SJSA1 (cell line): ENCODE measurements around the gene SLC22A3. TPM values are rescaled to one million over a fixed set of nuclear protein-coding genes. Genes with fewer than 3 reads are reported as not detected.
"Not testable (repeated sequence)": the region's sequence is repeated elsewhere in the genome, so short reads cannot be mapped to it uniquely, and the experiment has no call there.

ENCODE experiments used
- DNase-seq, 2 experiments: peaks; one replicate each; pipeline ENCODE4 v3.0.0-alpha.2; 2015 to 2020; ENCODE audit warnings: low spot score in 2 of 2, low read depth in 1 of 2
- H3K27ac ChIP-seq: fragments of 250-450 bp; sonication (Bioruptor Pico); 2 replicates; pipeline ENCODE4 v1.5.1; 2020; ENCODE audit warnings: mild to moderate bottlenecking, moderate library complexity
- H3K27me3 ChIP-seq: fragments of 250-450 bp; sonication (Bioruptor Pico); replicated peaks from 2 replicates; pipeline ENCODE4 v1.5.1; 2020; ENCODE audit warnings: mild to moderate bottlenecking, moderate library complexity
- H3K36me3 ChIP-seq: fragments of 250-450 bp; sonication (Bioruptor Pico); 2 replicates; pipeline ENCODE4 v1.5.1; 2020; ENCODE audit warnings: mild to moderate bottlenecking
- H3K4me1 ChIP-seq: fragments of 250-450 bp; sonication (Bioruptor Pico); replicated peaks from 2 replicates; pipeline ENCODE4 v1.6.1; 2021; ENCODE audit warnings: mild to moderate bottlenecking
- H3K4me3 ChIP-seq: fragments of 250-450 bp; sonication (Bioruptor Pico); 2 replicates; pipeline ENCODE4 v1.5.1; 2020; ENCODE audit warnings: mild to moderate bottlenecking
- H3K9me3 ChIP-seq: fragments of 250-450 bp; sonication (Bioruptor Pico); replicated peaks from 2 replicates; pipeline ENCODE4 v1.5.1; 2020; ENCODE audit warnings: mild to moderate bottlenecking
- total RNA-seq: library from RNA; depleted of rRNA; stranded (reverse); fragments of >200 nt; shearing (Covaris generic); gene quantifications from 2 replicates; pipeline ENCODE4 v1.2.3, GENCODE V29; 2014; rRNA removed

Gene SLC22A3, protein sequence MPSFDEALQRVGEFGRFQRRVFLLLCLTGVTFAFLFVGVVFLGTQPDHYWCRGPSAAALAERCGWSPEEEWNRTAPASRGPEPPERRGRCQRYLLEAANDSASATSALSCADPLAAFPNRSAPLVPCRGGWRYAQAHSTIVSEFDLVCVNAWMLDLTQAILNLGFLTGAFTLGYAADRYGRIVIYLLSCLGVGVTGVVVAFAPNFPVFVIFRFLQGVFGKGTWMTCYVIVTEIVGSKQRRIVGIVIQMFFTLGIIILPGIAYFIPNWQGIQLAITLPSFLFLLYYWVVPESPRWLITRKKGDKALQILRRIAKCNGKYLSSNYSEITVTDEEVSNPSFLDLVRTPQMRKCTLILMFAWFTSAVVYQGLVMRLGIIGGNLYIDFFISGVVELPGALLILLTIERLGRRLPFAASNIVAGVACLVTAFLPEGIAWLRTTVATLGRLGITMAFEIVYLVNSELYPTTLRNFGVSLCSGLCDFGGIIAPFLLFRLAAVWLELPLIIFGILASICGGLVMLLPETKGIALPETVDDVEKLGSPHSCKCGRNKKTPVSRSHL
- not detected in 2 replicates for total RNA-seq

DNA sequence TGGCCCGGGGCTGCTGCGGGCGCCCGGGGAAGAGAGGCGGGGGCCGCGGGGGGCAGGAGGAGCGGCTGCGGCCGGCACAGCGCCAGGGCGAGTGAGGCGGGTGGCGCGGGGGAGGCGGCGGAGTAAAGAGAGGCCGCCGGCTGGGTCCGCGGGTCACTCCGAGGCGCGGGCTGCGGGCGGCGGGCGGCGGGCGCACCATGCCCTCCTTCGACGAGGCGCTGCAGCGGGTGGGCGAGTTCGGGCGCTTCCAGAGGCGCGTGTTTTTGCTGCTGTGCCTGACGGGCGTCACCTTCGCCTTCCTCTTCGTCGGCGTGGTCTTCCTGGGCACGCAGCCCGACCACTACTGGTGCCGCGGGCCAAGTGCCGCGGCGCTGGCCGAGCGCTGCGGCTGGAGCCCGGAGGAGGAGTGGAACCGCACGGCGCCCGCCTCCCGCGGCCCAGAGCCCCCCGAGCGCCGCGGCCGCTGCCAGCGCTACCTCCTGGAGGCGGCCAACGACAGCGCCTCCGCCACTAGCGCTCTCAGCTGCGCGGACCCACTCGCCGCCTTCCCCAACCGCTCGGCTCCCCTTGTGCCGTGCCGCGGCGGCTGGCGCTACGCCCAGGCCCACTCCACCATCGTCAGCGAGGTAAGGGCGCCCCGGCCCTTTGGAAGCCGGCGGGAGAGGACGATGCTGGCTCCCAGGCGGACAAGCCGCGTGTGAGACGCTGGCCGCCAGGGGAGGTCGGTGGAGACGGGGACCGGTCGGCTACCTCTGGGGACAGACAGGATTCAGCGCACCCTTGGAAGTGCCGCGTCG, at the start of gene SLC22A3:
SLC22A3 (plus strand) TSS at position 156 of the 797 bp plus-strand sequence; CDS start at position 198, 42 bp downstream.
- Histone ChIP-seq H3K4me1 (no peaks in the 10 kb centered on the region), H3K36me3 (no peaks in the 10 kb centered on the region), H3K4me3 (no peak within 1 kb of the TSS), H3K9me3 (peaks cover 5% of the 10 kb centered on the region), H3K27me3 (no peaks in the 10 kb centered on the region), H3K27ac (no peak within 1 kb of the TSS)
- no peak for DNase-seq

DNA sequence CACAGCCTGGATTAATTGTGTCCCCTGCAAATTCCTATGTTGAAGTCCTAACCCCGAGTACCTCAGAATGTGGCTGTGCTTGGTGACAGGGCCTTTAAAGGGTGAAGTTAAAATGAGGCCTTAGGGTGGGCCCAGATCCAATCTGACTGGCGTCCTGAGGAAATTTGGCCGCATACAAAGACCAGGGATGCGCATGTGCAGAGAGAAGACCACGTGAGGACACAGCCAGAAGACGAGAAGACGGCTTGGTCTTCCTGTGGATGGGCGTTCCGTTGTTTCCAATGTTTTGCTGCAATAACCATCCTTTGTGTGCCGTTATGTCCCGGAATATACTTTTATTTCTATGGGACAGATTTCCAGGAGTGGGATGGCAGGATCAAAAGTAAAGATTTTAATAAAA, 48.6 kb upstream of the SLC22A3 start:
- H3K9me3 ChIP-seq: peaks cover 8% of the 10 kb centered on the region
- no peaks in the 10 kb centered on the region for H3K27me3 ChIP-seq
- H3K4me1 ChIP-seq: no peaks in the 10 kb centered on the region
- H3K27ac ChIP-seq: no peak overlapping the region
- no peak for DNase-seq
- no peak overlapping the region for H3K4me3 ChIP-seq
- H3K36me3 ChIP-seq: no peaks in the 10 kb centered on the region

DNA sequence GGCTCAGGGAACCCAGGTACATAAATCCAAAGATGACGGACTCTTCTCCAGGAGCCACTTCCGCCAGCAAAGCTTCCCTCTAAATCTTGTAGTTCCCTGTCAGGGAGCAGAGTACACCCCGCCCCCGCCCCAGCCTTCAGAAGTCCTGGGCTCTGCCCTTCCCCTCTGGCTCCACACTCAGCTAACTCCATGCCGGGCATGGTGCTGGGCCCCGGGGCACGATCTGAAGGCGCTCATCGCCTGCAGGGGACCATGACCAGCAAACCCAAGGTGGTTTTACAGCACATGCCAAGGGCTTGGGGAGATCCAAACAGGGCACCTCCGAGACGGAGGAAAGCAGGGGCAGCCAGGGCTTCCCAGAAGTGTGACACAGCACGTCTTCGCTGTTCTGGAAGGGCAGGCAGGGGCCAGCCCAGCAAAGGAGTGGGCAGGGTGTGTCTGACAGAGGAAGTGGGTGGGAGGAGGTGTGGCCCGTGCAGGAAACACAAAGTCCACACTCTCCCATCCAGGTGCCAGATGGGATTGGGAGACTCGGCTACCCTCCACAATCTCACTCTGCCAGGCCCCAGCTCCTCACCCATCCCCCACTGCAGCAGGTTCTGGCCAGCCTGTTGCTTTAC, 48.0 kb upstream of the SLC22A3 start:
- no peaks in the 10 kb centered on the region for H3K4me1 ChIP-seq
- peaks cover 9% of the 10 kb centered on the region for H3K9me3 ChIP-seq
- no peaks in the 10 kb centered on the region for H3K27me3 ChIP-seq
- H3K36me3 ChIP-seq: no peaks in the 10 kb centered on the region
- no peak for DNase-seq
- H3K27ac ChIP-seq: no peak overlapping the region
- H3K4me3 ChIP-seq: no peak overlapping the region

DNA sequence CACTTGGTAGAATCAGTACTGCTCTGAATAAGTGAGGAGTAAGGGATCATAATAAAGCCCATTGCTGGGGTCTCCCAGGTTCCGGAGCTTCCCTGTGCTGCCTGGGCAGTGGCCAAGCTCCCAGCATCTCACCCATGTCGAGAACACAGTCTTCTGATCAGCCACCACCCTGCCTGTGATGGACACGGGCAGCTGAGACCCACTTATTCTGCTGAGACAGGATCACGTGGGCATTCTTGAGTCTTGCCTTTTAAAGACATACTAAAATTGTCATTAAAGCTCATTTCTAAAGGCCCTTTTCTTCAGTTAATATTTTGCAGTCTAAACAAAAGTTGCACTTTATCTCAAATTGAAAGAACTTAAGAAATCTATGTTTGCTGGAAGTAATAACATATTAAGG, 46.8 kb upstream of the SLC22A3 start:
- peaks cover 9% of the 10 kb centered on the region for H3K9me3 ChIP-seq
- no peaks in the 10 kb centered on the region for H3K36me3 ChIP-seq
- no peak overlapping the region for H3K4me3 ChIP-seq
- no peaks in the 10 kb centered on the region for H3K4me1 ChIP-seq
- DNase-seq: no peak
- no peak overlapping the region for H3K27ac ChIP-seq
- H3K27me3 ChIP-seq: no peaks in the 10 kb centered on the region

DNA sequence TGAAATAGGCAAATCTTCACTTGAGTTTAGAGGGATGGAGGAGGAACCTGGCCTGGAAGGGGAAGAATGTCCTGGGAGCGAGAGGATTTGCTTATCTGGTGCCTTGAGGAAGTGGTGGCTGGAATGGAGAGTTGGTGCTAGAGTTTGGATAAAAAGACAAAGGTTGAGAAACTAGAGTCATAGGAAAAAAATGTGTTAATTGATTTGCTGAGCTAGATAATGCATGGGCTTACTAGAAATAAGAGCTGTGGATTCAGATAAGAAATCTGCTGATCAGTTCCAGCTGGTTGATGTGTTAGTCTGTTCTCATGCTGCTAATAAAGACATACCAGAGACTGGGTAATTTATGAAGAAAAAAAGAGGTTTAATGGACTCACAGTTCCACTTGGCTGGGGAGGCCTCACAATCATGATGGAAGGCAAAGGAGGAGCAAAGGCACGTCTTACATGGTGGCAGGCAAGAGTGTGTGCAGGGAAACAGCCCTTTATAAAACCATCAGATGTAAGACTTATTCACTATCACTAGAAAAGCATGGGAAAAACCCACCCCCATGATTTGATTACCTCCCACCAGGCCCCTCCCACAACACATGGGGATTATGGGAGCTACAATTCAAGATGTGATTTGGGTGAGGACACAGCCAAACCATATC, 45.6 kb upstream of the SLC22A3 start:
- not testable (repeated sequence) for H3K27ac ChIP-seq, H3K9me3 ChIP-seq, H3K4me1 ChIP-seq, H3K27me3 ChIP-seq, H3K36me3 ChIP-seq, DNase-seq, H3K4me3 ChIP-seq

DNA sequence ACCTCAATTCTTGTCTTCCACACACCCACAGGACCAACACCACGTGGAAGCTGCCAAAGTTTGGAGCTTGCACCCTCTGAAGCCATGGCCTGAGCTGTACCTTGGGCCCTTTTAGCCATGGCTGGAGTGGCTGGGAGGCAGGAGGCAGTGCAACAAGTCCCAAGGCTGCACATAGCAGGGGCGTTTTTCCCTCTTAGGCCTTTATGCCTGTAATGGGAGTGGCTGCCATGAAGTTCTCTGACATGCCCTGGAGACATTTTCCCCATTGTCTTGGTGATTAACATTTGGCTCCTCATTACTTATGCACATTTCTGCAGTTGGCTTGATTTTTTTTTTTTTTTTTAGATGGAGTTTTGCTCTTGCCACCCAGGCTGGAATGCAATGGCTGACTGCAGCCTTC, 44.4 kb upstream of the SLC22A3 start:
- Histone ChIP-seq H3K27me3 (no peaks in the 10 kb centered on the region), H3K4me1 (no peaks in the 10 kb centered on the region), H3K4me3 (no peak overlapping the region), H3K36me3 (no peaks in the 10 kb centered on the region), H3K9me3 (peaks cover 7% of the 10 kb centered on the region), H3K27ac (no peak overlapping the region)
- DNase-seq: no peak

DNA sequence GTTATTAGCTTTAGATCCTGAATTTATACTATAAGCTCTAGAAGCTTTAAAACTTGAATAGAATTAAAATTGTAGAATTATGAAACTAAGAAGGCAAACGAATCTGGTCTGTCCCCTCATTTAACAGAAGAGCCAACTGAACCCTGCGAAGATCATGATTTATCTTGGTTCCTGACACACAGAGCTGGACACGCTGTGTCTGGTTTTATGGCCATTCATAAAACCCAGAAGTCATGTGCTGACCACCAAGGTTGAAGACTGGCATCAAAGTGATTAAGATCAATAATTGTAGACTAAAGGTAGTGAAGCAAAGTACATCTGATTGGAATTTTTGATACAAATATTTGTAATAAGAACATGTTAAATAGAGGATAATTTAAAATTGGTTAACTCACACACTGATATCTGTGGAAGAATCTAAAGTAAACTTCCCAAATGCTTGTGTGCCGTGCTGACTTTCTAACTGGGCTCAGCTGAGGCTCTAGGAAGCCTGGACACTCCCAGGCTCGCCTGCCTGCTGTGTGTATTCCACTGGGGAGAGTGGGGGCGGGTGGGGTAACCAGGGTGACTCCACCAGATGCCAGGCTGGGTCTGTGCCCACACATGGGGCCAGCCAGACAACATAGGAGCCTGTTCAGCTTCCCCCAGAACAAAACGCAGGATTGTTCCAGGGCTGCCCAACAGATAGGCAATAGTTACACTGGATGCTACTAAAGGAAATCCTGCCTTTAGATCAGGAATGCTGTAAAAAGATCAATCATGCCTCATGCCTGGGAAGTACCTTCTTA, 42.1 kb upstream of the SLC22A3 start:
- Histone ChIP-seq H3K27me3 (no peaks in the 10 kb centered on the region), H3K9me3 (peaks cover 7% of the 10 kb centered on the region), H3K36me3 (no peaks in the 10 kb centered on the region), H3K4me1 (no peaks in the 10 kb centered on the region), H3K4me3 (no peak overlapping the region), H3K27ac (no peak overlapping the region)
- DNase-seq: no peak

DNA sequence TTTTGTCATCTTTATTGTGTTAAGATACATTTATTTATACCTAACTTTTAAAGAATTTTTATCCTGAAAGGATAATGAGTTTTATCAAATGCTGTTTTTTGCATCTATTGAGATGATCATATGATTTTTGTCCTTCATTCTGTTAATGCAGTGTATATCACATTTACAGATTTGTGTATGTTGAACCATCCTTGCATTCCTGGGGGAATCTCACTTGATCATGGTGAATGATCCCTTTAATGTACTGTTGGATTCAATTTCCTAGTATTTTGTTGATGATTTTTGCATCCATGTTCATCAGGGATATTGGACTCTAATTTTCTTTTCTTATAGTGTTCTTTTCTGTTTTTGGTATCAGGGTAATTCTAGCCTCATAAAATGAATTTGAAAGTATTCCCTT, 38.5 kb upstream of the SLC22A3 start:
- no peak overlapping the region for H3K27ac ChIP-seq
- no peaks in the 10 kb centered on the region for H3K36me3 ChIP-seq
- H3K9me3 ChIP-seq: peaks cover 6% of the 10 kb centered on the region
- H3K4me1 ChIP-seq: no peaks in the 10 kb centered on the region
- no peaks in the 10 kb centered on the region for H3K27me3 ChIP-seq
- no peak overlapping the region for H3K4me3 ChIP-seq
- no peak for DNase-seq

DNA sequence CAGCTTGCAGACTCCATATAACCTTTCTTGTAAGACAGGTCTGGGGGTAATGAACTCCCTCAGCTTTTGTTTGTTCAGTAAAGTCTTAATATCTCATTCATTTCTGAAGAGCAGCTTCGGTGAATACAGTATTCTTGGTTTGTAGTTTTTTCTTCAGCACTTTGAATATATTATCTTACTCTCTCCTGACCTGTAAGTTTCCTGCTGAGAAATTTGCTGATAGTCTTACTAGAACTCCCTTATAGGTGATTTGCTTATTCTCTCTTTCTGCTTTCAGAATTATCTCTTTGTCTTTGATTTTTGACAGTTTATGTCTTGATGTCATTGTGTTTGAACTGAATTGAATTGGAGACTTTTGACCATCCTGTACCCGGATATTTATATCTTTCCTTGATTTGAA, 35.3 kb upstream of the SLC22A3 start:
- no peak for DNase-seq
- Histone ChIP-seq H3K4me1 (no peaks in the 10 kb centered on the region), H3K9me3 (peaks cover 6% of the 10 kb centered on the region), H3K4me3 (no peak overlapping the region), H3K27ac (no peak overlapping the region), H3K27me3 (no peaks in the 10 kb centered on the region), H3K36me3 (no peaks in the 10 kb centered on the region)

DNA sequence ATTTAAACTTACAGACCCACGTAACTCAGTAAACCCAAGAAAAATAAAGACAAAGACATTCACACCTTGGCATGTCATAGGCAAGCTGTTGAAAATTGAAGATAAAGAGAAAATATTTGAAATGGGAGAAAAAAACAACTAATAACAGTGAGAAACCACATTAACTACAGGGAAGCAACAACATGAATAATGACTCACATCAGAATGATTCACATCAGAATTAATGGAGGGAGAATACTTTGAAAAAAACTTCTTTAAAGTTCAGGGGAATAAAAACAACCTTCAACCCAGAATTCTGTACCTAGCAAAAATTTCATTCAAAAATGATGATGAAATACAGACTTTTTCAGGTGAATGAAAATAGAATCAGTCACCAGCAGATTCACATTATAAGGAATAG, 32.9 kb upstream of the SLC22A3 start:
- H3K9me3 ChIP-seq: peaks cover 9% of the 10 kb centered on the region
- no peaks in the 10 kb centered on the region for H3K27me3 ChIP-seq
- no peak overlapping the region for H3K27ac ChIP-seq
- DNase-seq: no peak
- no peak overlapping the region for H3K4me3 ChIP-seq
- no peaks in the 10 kb centered on the region for H3K4me1 ChIP-seq
- no peaks in the 10 kb centered on the region for H3K36me3 ChIP-seq

DNA sequence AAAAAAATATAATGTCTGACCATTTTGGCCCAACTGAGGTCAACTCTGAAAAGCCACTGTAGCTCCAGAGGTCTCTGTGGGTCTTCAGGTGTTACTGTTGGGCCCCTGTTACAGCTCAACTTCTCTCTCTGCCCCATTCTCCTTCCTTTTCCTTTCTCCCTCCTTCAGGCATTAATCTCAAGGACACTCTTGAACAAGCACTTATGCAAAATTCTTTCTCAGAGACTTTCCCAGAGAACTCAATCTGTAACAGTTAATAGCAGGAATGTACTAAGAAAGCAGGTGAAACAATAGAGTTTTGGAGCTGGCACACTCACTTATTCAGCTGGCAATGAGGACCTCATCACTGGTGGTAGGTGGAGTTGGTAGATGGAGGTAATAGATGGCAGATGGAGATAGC, 31.9 kb upstream of the SLC22A3 start:
- Histone ChIP-seq H3K27me3 (no peaks in the 10 kb centered on the region), H3K4me1 (no peaks in the 10 kb centered on the region), H3K4me3 (no peak overlapping the region), H3K27ac (no peak overlapping the region), H3K36me3 (no peaks in the 10 kb centered on the region), H3K9me3 (peaks cover 9% of the 10 kb centered on the region)
- DNase-seq: no peak

DNA sequence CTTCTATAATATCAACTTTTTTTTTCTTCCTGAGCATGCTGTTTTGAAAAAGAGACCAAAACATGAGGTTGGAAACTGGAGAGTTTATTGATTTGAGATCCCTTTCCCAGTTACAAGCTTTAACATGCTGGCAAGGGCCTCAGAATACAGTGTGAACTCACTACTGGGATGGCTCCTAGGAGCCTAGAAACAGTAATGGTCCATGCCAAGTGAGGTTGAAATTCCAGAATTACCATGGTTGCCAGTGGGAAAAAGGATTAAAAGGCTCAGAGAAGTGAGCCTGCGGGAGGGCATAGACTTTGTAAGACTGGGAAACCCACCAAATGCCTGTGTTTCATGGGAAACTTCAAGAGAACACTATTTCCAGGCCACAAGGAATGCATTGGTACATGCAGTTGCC, 28.9 kb upstream of the SLC22A3 start:
- H3K27ac ChIP-seq: no peak overlapping the region
- DNase-seq: no peak
- H3K27me3 ChIP-seq: no peaks in the 10 kb centered on the region
- H3K4me3 ChIP-seq: no peak overlapping the region
- H3K4me1 ChIP-seq: no peaks in the 10 kb centered on the region
- H3K9me3 ChIP-seq: peaks cover 3% of the 10 kb centered on the region
- H3K36me3 ChIP-seq: no peaks in the 10 kb centered on the region
